ENCODE measurements around the gene EIF3K. TPM values are rescaled to one million over a fixed set of nuclear protein-coding genes. Genes with fewer than 3 reads are reported as not detected.
A peak's percentile ranks its signal among the peaks of the same experiment; 100 is the strongest.

Gene EIF3K
- total RNA-seq, 1 donor from 2014 or later = 598 TPM

GRCh38 chr19:38614289-38614688, 4.7 kb upstream of the EIF3K start:
- H3K9me3 ChIP-seq (replicated peaks) = no peaks in the 10 kb centered on the region
- no peak overlapping the region for H3K4me3 ChIP-seq
- no peak for TF ChIP-seq CTCF (IDR thresholded peaks at IDR 0.05; ENCODE audit: borderline replicate concordance)
- DNase-seq = no peak
- intact Hi-C loops (cut with micrococcal nuclease) = no loop called here
- H3K27me3 ChIP-seq (ENCODE audit: low read depth) = no peaks in the 10 kb centered on the region
- peaks cover 15% of the 10 kb centered on the region for H3K4me1 ChIP-seq
- no peaks in the 10 kb centered on the region for H3K36me3 ChIP-seq
- H3K27ac ChIP-seq (replicated peaks) = no peak overlapping the region

- peaks cover 1% of the 10 kb centered on the region for H3K36me3 ChIP-seq
- H3K27ac ChIP-seq (replicated peaks) = no peak overlapping the region
- no peak for DNase-seq
- peaks cover 23% of the 10 kb centered on the region for H3K4me1 ChIP-seq
- no peak for TF ChIP-seq CTCF (IDR thresholded peaks at IDR 0.05; ENCODE audit: borderline replicate concordance)
- no peaks in the 10 kb centered on the region for H3K9me3 ChIP-seq (replicated peaks)
- intact Hi-C loops (cut with micrococcal nuclease) = no loop called here
- H3K4me3 ChIP-seq = no peak overlapping the region
- H3K27me3 ChIP-seq (ENCODE audit: low read depth) = no peaks in the 10 kb centered on the region
These were observed 3.9 kb upstream of the EIF3K start for GRCh38 chr19:38615007-38615581.

GRCh38 chr19:38616265-38616664, 2.7 kb upstream of the EIF3K start:
- Histone ChIP-seq H3K4me1 (peaks cover 32% of the 10 kb centered on the region), H3K9me3 (replicated peaks) (no peaks in the 10 kb centered on the region), H3K27me3 (ENCODE audit: low read depth) (no peaks in the 10 kb centered on the region), H3K27ac (replicated peaks) (no peak overlapping the region), H3K4me3 (no peak overlapping the region), H3K36me3 (peaks cover 13% of the 10 kb centered on the region)
- DNase-seq = no peak
- TF ChIP-seq CTCF (IDR thresholded peaks at IDR 0.05; ENCODE audit: borderline replicate concordance) = no peak
- intact Hi-C loops (cut with micrococcal nuclease) = no loop called here

- Histone ChIP-seq H3K36me3 (peaks cover 24% of the 10 kb centered on the region), H3K27me3 (ENCODE audit: low read depth) (no peaks in the 10 kb centered on the region), H3K4me1 (peaks cover 32% of the 10 kb centered on the region), H3K9me3 (replicated peaks) (no peaks in the 10 kb centered on the region), H3K4me3 (peak overlapping the region; percentile 86), H3K27ac (replicated peaks) (peak overlapping the region; percentile 92)
- intact Hi-C loops (cut with micrococcal nuclease) = no loop called here
- no peak for TF ChIP-seq CTCF (IDR thresholded peaks at IDR 0.05; ENCODE audit: borderline replicate concordance)
- no peak for DNase-seq
These were observed 1.7 kb upstream of the EIF3K start for GRCh38 chr19:38617283-38617763.

- DNase-seq = peak; percentile 37
- TF ChIP-seq CTCF (IDR thresholded peaks at IDR 0.05; ENCODE audit: borderline replicate concordance) = no peak
- peaks cover 32% of the 10 kb centered on the region for H3K4me1 ChIP-seq
These were observed 1.0 kb upstream of the EIF3K start, which contains the start of gene MAP4K1 for GRCh38 chr19:38617764-38618589. Gene MAP4K1 (minus strand): TSS chr19:38617953. CDS start chr19:38617895, 58 bp downstream.

More at GRCh38 chr19:38617764-38618589, 1.0 kb upstream of the EIF3K start, which contains the start of gene MAP4K1:
- Histone ChIP-seq H3K4me3 (peak within 1 kb of the TSS; percentile 86), H3K9me3 (replicated peaks) (no peaks in the 10 kb centered on the region), H3K27ac (replicated peaks) (peak within 1 kb of the TSS; percentile 92), H3K36me3 (peaks cover 29% of the 10 kb centered on the region), H3K27me3 (ENCODE audit: low read depth) (no peaks in the 10 kb centered on the region)
- intact Hi-C loops (cut with micrococcal nuclease) = no loop called here
